Psoas muscle (tissue), 8 donors: ENCODE data around the gene INSIG1. TPM values are rescaled to one million over a fixed set of nuclear protein-coding genes. Genes with fewer than 3 reads are reported as not detected.

Experiments
- ATAC-seq, 4 donors: fragments of 200-7000 bp; cut with Tn5 transposase; one replicate each; pipeline ENCODE4 v1.9.1; 2020; ENCODE audit warnings: moderate library complexity in 3 of 4, mild to moderate bottlenecking in 2 of 4
- DNase-seq, 2 donors: peaks; one replicate each; pipeline ENCODE4 v3.0.0-alpha.2; 2020
- H3K27ac ChIP-seq: fragments of 200-600 bp; one replicate; pipeline ENCODE4 v1.8.0; 2022
- H3K27me3 ChIP-seq, 3 donors: fragments of 200-600 bp in 1 of 3; one replicate each; pipeline versions ENCODE4 v1.6.1 to v1.8.0; 2013 to 2022; ENCODE audit warnings: low read length in 2 of 3, mild to moderate bottlenecking in 2 of 3, moderate library complexity in 1 of 3; ENCODE audit not compliant: insufficient read depth in 3 of 3
- H3K36me3 ChIP-seq, 2 donors: fragments of 200-600 bp in 1 of 2; one replicate each; pipeline versions ENCODE4 v1.6.1 to v1.8.0; 2013 to 2022; ENCODE audit warnings: low read depth in 1 of 2, mild to moderate bottlenecking in 1 of 2, moderate library complexity in 1 of 2; ENCODE audit not compliant: insufficient read depth in 1 of 2
- H3K4me1 ChIP-seq: fragments of 200-600 bp; one replicate; pipeline ENCODE4 v1.8.0; 2022
- H3K4me3 ChIP-seq: fragments of 200-600 bp; one replicate; pipeline ENCODE4 v1.8.0; 2022; ENCODE audit warnings: mild to moderate bottlenecking
- H3K9me3 ChIP-seq: fragments of 200-600 bp; one replicate; pipeline ENCODE4 v1.8.0; 2022
- WGBS, 3 donors: extraction: QIAGEN DNeasy Blood & Tissue Kit; methylation state at CpG; one replicate each; pipeline versions ENCODE4 v1.1.6 to v1.1.7; 2013; 5-methylcytosine and 5-hydroxymethylcytosine counted together
- intact Hi-C, 2 donors: fragments of 100-400 bp; cut with DNase I; formaldehyde crosslinking; loops; one replicate each; pipeline versions ENCODE4 v1.11.0 to v1.14.2; 2022
- polyA plus RNA-seq, 3 donors: library from polyadenylated mRNA; stranded (reverse); fragments of 200-250 nt; gene quantifications; one replicate each; pipeline ENCODE4 v1.2.3, GENCODE V29; 2013
- total RNA-seq, 4 donors: library from RNA; stranded (reverse); fragmentation: NEBNext Ultra II Directional in 2 of 4; extraction: Animal tissue kit (Norgen Biotek cat#: 25700) in 2 of 4; gene quantifications; one replicate each; pipeline versions ENCODE4 v1.2.1 to v1.2.4, GENCODE V29; 2021 to 2023
- TF ChIP-seq, protein P1 (sequence below): fragments of 200-600 bp; IDR thresholded peaks from one replicate; pipeline ENCODE4 v1.8.0; 2022; ENCODE audit warnings: antibody characterized with exemption
- donor health status: healthy with polysubstance abuse.
- donor health status: DM: no; HTN: no; CAD: no; lungs with moderate emphysema.
- donor health status: Bipolar disorder and iron deficiency.
- donor health status: healthy.
- donor health status: DM: yes; HTN: yes; CAD: no.
- donor health status: DM: no; HTN: no; CAD: no.
- donor health status: DM: no; HTN: no; CAD: no.
- donor health status: DM: yes; HTN: yes; CAD: no.

INSIG1 gene
- total and polyA plus RNA-seq, 7 donors = 4.0 to 20.0 (median 7.4) TPM

DNA sequence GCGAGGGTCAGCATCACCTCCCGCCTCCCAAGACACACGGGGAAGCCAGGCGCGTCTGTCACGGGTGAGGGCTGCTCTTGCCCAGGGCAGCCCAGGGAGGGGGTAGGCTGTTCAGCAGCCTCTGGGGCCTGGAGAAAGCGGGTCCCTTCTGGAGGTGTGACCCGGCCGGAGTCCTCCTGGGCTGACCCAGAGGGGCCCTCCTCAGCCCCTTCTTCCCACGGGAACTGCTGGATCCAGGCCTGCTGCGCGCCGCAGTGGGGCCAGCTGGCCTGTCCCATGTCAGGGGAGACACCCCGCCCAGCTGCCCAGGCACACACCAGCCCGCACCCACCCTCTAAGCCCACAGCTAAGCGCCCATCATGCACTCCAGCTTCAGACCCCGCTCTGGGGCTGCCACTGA is 41.8 kb downstream of the INSIG1 start:
- peak in 1 of 2 donors; percentile 42 for DNase-seq
- Histone ChIP-seq H3K4me1 (no peaks in the 10 kb centered on the region), H3K9me3 (no peaks in the 10 kb centered on the region), H3K36me3 (no peaks in the 10 kb centered on the region), H3K27me3 (peaks cover 0 to 37% (median 14%) of the 10 kb centered on the region in 3 donors), H3K27ac (no peak overlapping the region), H3K4me3 (no peak overlapping the region)
- ATAC-seq = no peak
- intact Hi-C loops = no loop called here
- TF ChIP-seq, protein P1, sequence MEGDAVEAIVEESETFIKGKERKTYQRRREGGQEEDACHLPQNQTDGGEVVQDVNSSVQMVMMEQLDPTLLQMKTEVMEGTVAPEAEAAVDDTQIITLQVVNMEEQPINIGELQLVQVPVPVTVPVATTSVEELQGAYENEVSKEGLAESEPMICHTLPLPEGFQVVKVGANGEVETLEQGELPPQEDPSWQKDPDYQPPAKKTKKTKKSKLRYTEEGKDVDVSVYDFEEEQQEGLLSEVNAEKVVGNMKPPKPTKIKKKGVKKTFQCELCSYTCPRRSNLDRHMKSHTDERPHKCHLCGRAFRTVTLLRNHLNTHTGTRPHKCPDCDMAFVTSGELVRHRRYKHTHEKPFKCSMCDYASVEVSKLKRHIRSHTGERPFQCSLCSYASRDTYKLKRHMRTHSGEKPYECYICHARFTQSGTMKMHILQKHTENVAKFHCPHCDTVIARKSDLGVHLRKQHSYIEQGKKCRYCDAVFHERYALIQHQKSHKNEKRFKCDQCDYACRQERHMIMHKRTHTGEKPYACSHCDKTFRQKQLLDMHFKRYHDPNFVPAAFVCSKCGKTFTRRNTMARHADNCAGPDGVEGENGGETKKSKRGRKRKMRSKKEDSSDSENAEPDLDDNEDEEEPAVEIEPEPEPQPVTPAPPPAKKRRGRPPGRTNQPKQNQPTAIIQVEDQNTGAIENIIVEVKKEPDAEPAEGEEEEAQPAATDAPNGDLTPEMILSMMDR = no peak
- 54 to 67% (median 65%) methylated on average over 13 to 17 of the region's 17 CpGs for WGBS, 3 donors

DNA sequence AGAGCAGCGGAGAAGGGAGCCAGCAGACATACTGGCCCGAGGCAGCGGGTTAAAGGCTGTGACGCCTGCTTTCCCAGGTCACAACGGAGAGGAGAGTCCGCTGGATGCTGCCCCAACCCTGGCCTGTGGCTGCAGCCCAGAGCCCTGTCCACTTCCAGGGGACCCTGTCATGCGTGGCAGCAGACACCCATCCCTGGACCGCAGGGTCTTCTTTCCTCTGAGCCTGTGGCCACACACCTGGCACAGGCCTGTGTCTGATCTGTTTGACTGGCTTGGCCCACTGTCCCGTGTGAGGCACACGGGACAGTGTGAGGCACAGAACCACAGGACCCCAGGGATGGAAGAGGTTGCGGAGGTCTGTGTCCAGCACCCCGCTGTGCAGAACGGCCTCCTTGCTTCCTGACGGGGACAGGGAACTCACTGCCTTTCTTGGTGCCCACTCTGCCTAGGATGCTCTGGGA is 42.4 kb downstream of the INSIG1 start:
- intact Hi-C loops = loop anchor here (5.0 kb wide), 2 partner anchors 38 to 413 kb away; no protein-coding TSS in a partner anchor
- TF ChIP-seq, protein P1 = no peak

DNA sequence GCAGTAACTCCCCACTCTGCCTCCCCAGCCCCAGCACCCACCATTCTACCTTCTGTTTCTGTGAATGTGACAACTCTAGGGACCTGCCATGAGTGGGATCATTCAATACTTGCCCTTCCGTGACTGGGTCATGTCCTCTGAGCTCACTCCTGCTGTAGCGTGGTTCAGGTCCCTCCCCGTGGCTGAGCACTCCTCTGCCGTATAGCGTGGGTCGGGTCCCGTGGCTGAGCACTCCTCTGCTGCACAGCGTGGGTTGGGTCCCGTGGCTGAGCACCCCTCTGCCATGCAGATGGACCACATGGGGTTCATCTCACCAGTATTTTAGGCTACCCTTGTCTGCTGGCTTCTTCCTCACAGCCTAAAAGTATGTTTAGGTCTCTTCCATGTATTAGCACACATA is 43.0 kb downstream of the INSIG1 start:
- DNase-seq (no peak), ATAC-seq (no peak)
- intact Hi-C loops = loop anchor here (5.0 kb wide), 2 partner anchors 38 to 413 kb away; no protein-coding TSS in a partner anchor
- H3K9me3 ChIP-seq = no peaks in the 10 kb centered on the region
- peaks cover 0 to 37% (median 14%) of the 10 kb centered on the region in 3 donors for H3K27me3 ChIP-seq
- H3K4me1 ChIP-seq = peaks cover 3% of the 10 kb centered on the region
- 68 to 82% (median 80%) methylated on average over 9 of the region's 9 CpGs for WGBS, 3 donors
- H3K36me3 ChIP-seq = no peaks in the 10 kb centered on the region
- TF ChIP-seq, protein P1 = no peak
- H3K4me3 ChIP-seq = no peak overlapping the region
- H3K27ac ChIP-seq = no peak overlapping the region

More for the DNA sequence above, 42.4 kb downstream of the INSIG1 start:
- WGBS, 3 donors = 70 to 79% (median 78%) methylated on average over 14 of the region's 14 CpGs
- no peak overlapping the region for H3K4me3 ChIP-seq
- peaks cover 0 to 37% (median 14%) of the 10 kb centered on the region in 3 donors for H3K27me3 ChIP-seq
- ATAC-seq (no peak), DNase-seq (no peak)
- H3K27ac ChIP-seq = no peak overlapping the region
- H3K9me3 ChIP-seq = no peaks in the 10 kb centered on the region
- H3K4me1 ChIP-seq = peaks cover 1% of the 10 kb centered on the region
- H3K36me3 ChIP-seq = no peaks in the 10 kb centered on the region

DNA sequence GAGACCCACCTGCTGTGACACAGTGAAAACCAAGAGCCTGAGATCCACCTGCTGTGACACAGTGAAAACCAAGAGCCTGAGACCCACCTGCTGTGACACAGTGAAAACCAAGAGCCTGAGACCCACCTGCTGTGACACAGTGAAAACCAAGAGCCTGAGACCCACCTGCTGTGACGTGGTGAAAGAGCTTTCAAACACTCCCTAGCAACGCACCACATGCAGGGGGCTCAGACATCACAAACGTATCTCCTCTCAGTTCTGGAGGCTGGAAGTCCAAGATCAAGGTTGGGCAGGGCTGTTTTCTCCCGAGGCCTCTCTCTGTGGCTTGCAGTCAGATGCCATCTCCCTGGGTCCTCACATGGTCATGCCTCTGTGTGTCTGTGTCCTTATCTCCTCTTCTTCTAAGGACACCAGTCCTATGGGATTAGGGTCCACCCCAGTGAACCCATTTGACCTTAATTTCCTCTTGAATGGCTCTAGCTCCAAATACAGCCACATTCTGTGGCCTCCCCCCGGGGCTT is 43.8 kb downstream of the INSIG1 start:
- no peak for DNase-seq
- H3K27me3 ChIP-seq = peaks cover 0 to 30% (median 14%) of the 10 kb centered on the region in 3 donors
- no peak for ATAC-seq
- H3K4me1 ChIP-seq = peaks cover 3% of the 10 kb centered on the region
- intact Hi-C loops = loop anchor here (5.0 kb wide), 2 partner anchors 39 to 414 kb away; no protein-coding TSS in a partner anchor
- TF ChIP-seq, protein P1 = no peak
- H3K9me3 ChIP-seq = no peaks in the 10 kb centered on the region
- no peaks in the 10 kb centered on the region for H3K36me3 ChIP-seq
- H3K27ac ChIP-seq = no peak overlapping the region
- H3K4me3 ChIP-seq = no peak overlapping the region
- 39 to 58% (median 46%) methylated on average over 5 of the region's 5 CpGs for WGBS, 3 donors
